NCI-H1694 (cell line): Measurements from ENCODE around the gene IP6K3.

Experiments
- DNase-seq: peaks from one replicate; lab custom pipeline; 2025; lab: John Stamatoyannopoulos, UW

IP6K3 gene

GRCh38 chr6:33759887-33760629, 13.4 kb upstream of the IP6K3 start:
- DNase-seq, result no peak

- no peak for DNase-seq
Observed at GRCh38 chr6:33758815-33759216, 12.1 kb upstream of the IP6K3 start.

GRCh38 chr6:33757906-33758305, 11.2 kb upstream of the IP6K3 start:
- no peak for DNase-seq

- no peak for DNase-seq
Observed at GRCh38 chr6:33757113-33757512, 10.4 kb upstream of the IP6K3 start.

- DNase-seq, result no peak
Observed at GRCh38 chr6:33756211-33756954, 9.7 kb upstream of the IP6K3 start.

- DNase-seq, result no peak
Observed at GRCh38 chr6:33755070-33755869, 8.6 kb upstream of the IP6K3 start.

GRCh38 chr6:33754222-33754621, 7.5 kb upstream of the IP6K3 start:
- DNase-seq, result no peak

- DNase-seq, result no peak
Observed at GRCh38 chr6:33752646-33753015, 5.9 kb upstream of the IP6K3 start.

- DNase-seq, result peak; percentile 79
Observed at GRCh38 chr6:33751771-33752645, 5.3 kb upstream of the IP6K3 start.

- DNase-seq, result no peak
Observed at GRCh38 chr6:33750244-33750991, 3.7 kb upstream of the IP6K3 start.

- no peak for DNase-seq
Observed at GRCh38 chr6:33749401-33749800, 2.7 kb upstream of the IP6K3 start.

- DNase-seq, result no peak
Observed at GRCh38 chr6:33748841-33749240, 2.1 kb upstream of the IP6K3 start.

GRCh38 chr6:33747823-33748222, 1.1 kb upstream of the IP6K3 start:
- DNase-seq, result no peak

- DNase-seq, result no peak
Observed at GRCh38 chr6:33746036-33746600, 587 bp downstream of the IP6K3 start.

GRCh38 chr6:33745548-33745947, 1.2 kb downstream of the IP6K3 start:
- no peak for DNase-seq

- DNase-seq, result peak; percentile 62
Observed at GRCh38 chr6:33744895-33745546, 1.7 kb downstream of the IP6K3 start.

- peak; percentile 87 for DNase-seq
Observed at GRCh38 chr6:33744001-33744848, 2.5 kb downstream of the IP6K3 start.

- no peak for DNase-seq
Observed at GRCh38 chr6:33742837-33743236, 3.9 kb downstream of the IP6K3 start.

GRCh38 chr6:33742092-33742491, 4.6 kb downstream of the IP6K3 start:
- DNase-seq, result no peak
